H9 (cell line): ENCODE measurements around the gene UNC5C. TPM values are rescaled to one million over a fixed set of nuclear protein-coding genes. Genes with fewer than 3 reads are reported as not detected.

ENCODE experiments used
- DNase-seq: peaks from one replicate; pipeline ENCODE4 v3.0.0-alpha.2; 2017
- H2AFZ ChIP-seq: one replicate; pipeline ENCODE4 v1.6.1; 2013; ENCODE audit warnings: mild to moderate bottlenecking, low read length, control low read depth, moderate library complexity
- H2AK5ac ChIP-seq: 2 replicates; pipeline ENCODE4 v1.6.1; 2013; ENCODE audit warnings: low read length, control low read depth, mixed read lengths; ENCODE audit not compliant: insufficient read length
- H2BK120ac ChIP-seq: one replicate; pipeline ENCODE4 v1.6.1; 2013; ENCODE audit warnings: low read depth, mild to moderate bottlenecking, low read length, control low read depth, inconsistent platforms; ENCODE audit not compliant: poor library complexity, severe bottlenecking
- H2BK12ac ChIP-seq: 2 replicates; pipeline ENCODE4 v1.6.1; 2013; ENCODE audit warnings: low read length, control low read depth, mixed read lengths, low read depth; ENCODE audit not compliant: insufficient read length
- H2BK15ac ChIP-seq: 2 replicates; pipeline ENCODE4 v1.6.1; 2013; ENCODE audit warnings: low read depth, low read length, control low read depth
- H2BK20ac ChIP-seq: one replicate; pipeline ENCODE4 v1.6.1; 2013; ENCODE audit warnings: low read depth, mild to moderate bottlenecking, low read length, control low read depth, inconsistent platforms; ENCODE audit not compliant: poor library complexity, severe bottlenecking
- H2BK5ac ChIP-seq: 2 replicates; pipeline ENCODE4 v1.6.1; 2013; ENCODE audit warnings: low read length, control low read depth, mixed read lengths; ENCODE audit not compliant: insufficient read length
- H3K14ac ChIP-seq: 2 replicates; pipeline ENCODE4 v1.6.1; 2013; ENCODE audit warnings: low read length, control low read depth; ENCODE audit not compliant: insufficient read depth
- H3K18ac ChIP-seq: 2 replicates; pipeline ENCODE4 v1.6.1; 2013; ENCODE audit warnings: low read depth, mild to moderate bottlenecking, mixed read lengths, low read length, control low read depth; ENCODE audit not compliant: insufficient read length
- H3K23ac ChIP-seq: 2 replicates; pipeline ENCODE4 v1.6.1; 2013; ENCODE audit warnings: low read length, control low read depth, mixed read lengths, low read depth; ENCODE audit not compliant: insufficient read length
- H3K23me2 ChIP-seq: 2 replicates; pipeline ENCODE4 v1.6.1; 2013; ENCODE audit warnings: low read depth, mild to moderate bottlenecking, mixed read lengths, low read length, control low read depth; ENCODE audit not compliant: insufficient read length, poor library complexity, severe bottlenecking
- H3K27ac ChIP-seq: 2 replicates; pipeline ENCODE4 v1.5.1; 2013; ENCODE audit warnings: low read length, control low read depth, mixed read lengths, low read depth; ENCODE audit not compliant: insufficient read length
- H3K27me3 ChIP-seq: 2 replicates; pipeline ENCODE4 v1.6.1; 2013; ENCODE audit warnings: low read length, control low read depth, inconsistent platforms; ENCODE audit not compliant: insufficient read depth
- H3K4ac ChIP-seq: 2 replicates; pipeline ENCODE4 v1.6.1; 2013; ENCODE audit warnings: low read depth, mild to moderate bottlenecking, control low read depth, inconsistent platforms, low read length, moderate library complexity
- H3K4me1 ChIP-seq: 2 replicates; pipeline ENCODE4 v1.6.1; 2013; ENCODE audit warnings: low read length, control low read depth, inconsistent platforms; ENCODE audit not compliant: insufficient read depth
- H3K4me2 ChIP-seq: 2 replicates; pipeline ENCODE4 v1.6.1; 2013; ENCODE audit warnings: low read length, control low read depth, mixed read lengths; ENCODE audit not compliant: insufficient read length, insufficient read depth
- H3K56ac ChIP-seq: 2 replicates; pipeline ENCODE4 v1.6.1; 2013; ENCODE audit warnings: low read depth, mild to moderate bottlenecking, mixed read lengths, low read length, control low read depth; ENCODE audit not compliant: insufficient read length
- H3K79me1 ChIP-seq: 2 replicates; pipeline ENCODE4 v1.6.1; 2013; ENCODE audit warnings: low read depth, mild to moderate bottlenecking, moderate library complexity, low read length, control low read depth, inconsistent platforms; ENCODE audit not compliant: insufficient read depth, poor library complexity, severe bottlenecking
- H3K79me2 ChIP-seq: 2 replicates; pipeline ENCODE4 v1.6.1; 2013; ENCODE audit warnings: low read length, control low read depth, inconsistent platforms; ENCODE audit not compliant: insufficient read depth
- H3K9ac ChIP-seq: 2 replicates; pipeline ENCODE4 v1.6.1; 2013; ENCODE audit warnings: low read length, control low read depth, mixed read lengths; ENCODE audit not compliant: insufficient read length; ENCODE audit errors: extremely low read depth
- H3K9me3 ChIP-seq: one replicate; pipeline ENCODE4 v1.6.1; 2013; ENCODE audit warnings: low read depth, low read length, inconsistent platforms; ENCODE audit not compliant: control insufficient read depth
- H3T11ph ChIP-seq: one replicate; pipeline ENCODE4 v1.6.1; 2013; ENCODE audit warnings: mild to moderate bottlenecking, low read length, control low read depth, inconsistent platforms
- H4K20me1 ChIP-seq: one replicate; pipeline ENCODE4 v1.6.1; 2013; ENCODE audit not compliant: control insufficient read depth, insufficient read length, insufficient read depth
- H4K5ac ChIP-seq: 2 replicates; pipeline ENCODE4 v1.6.1; 2013; ENCODE audit warnings: low read depth, mild to moderate bottlenecking, mixed read lengths, low read length, control low read depth; ENCODE audit not compliant: insufficient read length
- H4K8ac ChIP-seq: replicated peaks from 2 replicates; pipeline ENCODE4 v1.6.1; 2013; ENCODE audit warnings: low read length, control low read depth, mixed read lengths, low read depth; ENCODE audit not compliant: insufficient read length
- H4K91ac ChIP-seq: 2 replicates; pipeline ENCODE4 v1.6.1; 2013; ENCODE audit warnings: low read depth, mild to moderate bottlenecking, moderate library complexity, mixed read lengths, low read length, control low read depth; ENCODE audit not compliant: insufficient read length
- H3K27ac Mint-ChIP-seq, 3 experiments: 2 replicates in 2 of 3; 3 replicates in 1 of 3; pipeline ENCODE4 v1.8.0; 2020 to 2021; ENCODE audit warnings: mixed read lengths in 3 of 3, mild to moderate bottlenecking in 1 of 3, moderate library complexity in 1 of 3
- H3K27me3 Mint-ChIP-seq: 2 replicates; pipeline ENCODE4 v1.8.0; 2021; ENCODE audit warnings: low read depth, mild to moderate bottlenecking, moderate library complexity, mixed read lengths
- H3K36me3 Mint-ChIP-seq, 3 experiments: 2 replicates in 2 of 3; 3 replicates in 1 of 3; pipeline ENCODE4 v1.8.0; 2020 to 2021; ENCODE audit warnings: low read depth in 3 of 3, mixed read lengths in 3 of 3; ENCODE audit not compliant: insufficient read depth in 1 of 3
- H3K4me1 Mint-ChIP-seq, 2 experiments: 2 replicates each; pipeline ENCODE4 v1.8.0; 2020; ENCODE audit warnings: mixed read lengths in 2 of 2
- H3K4me3 Mint-ChIP-seq, 2 experiments: 2 replicates in 1 of 2; 3 replicates in 1 of 2; pipeline ENCODE4 v1.8.0; 2020 to 2021; ENCODE audit warnings: mild to moderate bottlenecking in 2 of 2, mixed read lengths in 2 of 2, moderate library complexity in 1 of 2
- H3K9me3 Mint-ChIP-seq, 2 experiments: 2 replicates in 1 of 2; 3 replicates in 1 of 2; pipeline ENCODE4 v1.8.0; 2020; ENCODE audit warnings: mild to moderate bottlenecking in 2 of 2, mixed read lengths in 2 of 2, moderate library complexity in 1 of 2
- WGBS: extraction: QIAGEN DNeasy Blood & Tissue Kit; methylation state at CpG from one replicate; pipeline ENCODE4 v1.1.7; 2013; ENCODE audit warnings: missing lambda C conversion rate, low lambda C conversion rate, mixed read lengths; ENCODE audit not compliant: insufficient read length; ENCODE audit errors: extremely low coverage; 5-methylcytosine and 5-hydroxymethylcytosine counted together
- total RNA-seq: library from RNA; stranded (reverse); gene quantifications from 2 replicates; pipeline ENCODE4 v1.2.1, GENCODE V29; 2021
- TF ChIP-seq, protein P1 (sequence below): fragments of 200-600 bp; sonication (generic); conservative IDR thresholded peaks from 3 replicates; pipeline ENCODE4 v1.8.0; 2021; ENCODE audit warnings: antibody characterized with exemption, mild to moderate bottlenecking

The UNC5C gene
- total RNA-seq, 1 experiment from 2014 or later = not detected

DNA sequence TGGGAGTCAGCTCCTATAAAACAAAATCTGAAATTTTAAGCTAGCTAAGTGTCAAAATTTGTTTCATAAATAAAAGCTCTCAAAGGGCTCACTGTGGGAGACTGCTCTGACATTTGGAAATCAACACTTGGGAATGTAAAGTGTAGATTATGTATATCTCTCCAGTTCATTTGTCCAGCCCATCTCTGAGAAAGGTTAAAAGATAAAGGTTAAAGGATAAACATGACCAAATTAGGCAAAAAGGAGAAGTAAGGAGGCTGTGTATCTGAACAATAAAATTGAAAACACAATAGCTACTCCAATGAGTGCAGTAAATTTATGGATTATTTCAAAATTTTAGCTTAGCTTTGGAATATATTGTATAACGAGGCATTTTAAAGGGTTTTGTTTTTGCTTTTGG lies 304.9 kb downstream of the UNC5C start:
- Histone ChIP-seq H3K4ac (no peak overlapping the region), H3K14ac (no peak overlapping the region), H2BK12ac (no peak overlapping the region), H3K23me2 (no peaks in the 10 kb centered on the region), H3K23ac (no peak overlapping the region), H3K18ac (no peak overlapping the region), H3T11ph (no peak overlapping the region), H3K9me3 (no peaks in the 10 kb centered on the region), H4K5ac (no peak overlapping the region), H4K20me1 (no peaks in the 10 kb centered on the region), H3K4me1 (no peaks in the 10 kb centered on the region), H3K79me1 (no peaks in the 10 kb centered on the region), H3K79me2 (no peaks in the 10 kb centered on the region), H4K8ac (no peak overlapping the region), H3K27me3 (no peaks in the 10 kb centered on the region), H2AFZ (no peak overlapping the region), H3K56ac (no peak overlapping the region), H3K9ac (no peak overlapping the region), H4K91ac (no peak overlapping the region), H3K27ac (no peak overlapping the region), H2BK120ac (no peak overlapping the region), H2BK20ac (no peak overlapping the region), H3K4me2 (no peak overlapping the region), H2AK5ac (no peak overlapping the region), H2BK5ac (no peak overlapping the region), H2BK15ac (no peak overlapping the region)
- Mint-ChIP-seq H3K36me3 (no peaks in the 10 kb centered on the region), H3K4me1 (0 out of 4 replicates have a peak, but pooled peaks cover 3 to 4% of the 10 kb centered on the region in 2 experiments), H3K9me3 (peaks cover 0 to under 1% of the 10 kb centered on the region in 2 experiments; a peak in 1 of 5 replicates), H3K27me3 (no peaks in the 10 kb centered on the region), H3K27ac (no peak overlapping the region), H3K4me3 (no peak overlapping the region)
- TF ChIP-seq, protein P1, sequence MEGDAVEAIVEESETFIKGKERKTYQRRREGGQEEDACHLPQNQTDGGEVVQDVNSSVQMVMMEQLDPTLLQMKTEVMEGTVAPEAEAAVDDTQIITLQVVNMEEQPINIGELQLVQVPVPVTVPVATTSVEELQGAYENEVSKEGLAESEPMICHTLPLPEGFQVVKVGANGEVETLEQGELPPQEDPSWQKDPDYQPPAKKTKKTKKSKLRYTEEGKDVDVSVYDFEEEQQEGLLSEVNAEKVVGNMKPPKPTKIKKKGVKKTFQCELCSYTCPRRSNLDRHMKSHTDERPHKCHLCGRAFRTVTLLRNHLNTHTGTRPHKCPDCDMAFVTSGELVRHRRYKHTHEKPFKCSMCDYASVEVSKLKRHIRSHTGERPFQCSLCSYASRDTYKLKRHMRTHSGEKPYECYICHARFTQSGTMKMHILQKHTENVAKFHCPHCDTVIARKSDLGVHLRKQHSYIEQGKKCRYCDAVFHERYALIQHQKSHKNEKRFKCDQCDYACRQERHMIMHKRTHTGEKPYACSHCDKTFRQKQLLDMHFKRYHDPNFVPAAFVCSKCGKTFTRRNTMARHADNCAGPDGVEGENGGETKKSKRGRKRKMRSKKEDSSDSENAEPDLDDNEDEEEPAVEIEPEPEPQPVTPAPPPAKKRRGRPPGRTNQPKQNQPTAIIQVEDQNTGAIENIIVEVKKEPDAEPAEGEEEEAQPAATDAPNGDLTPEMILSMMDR = no peak
- no CpG with 5 or more reads among the region's 1 CpG for WGBS
- DNase-seq = no peak
